HepG2 (cell line): ENCODE results near the gene DNAJB11. TPM values are rescaled to one million over a fixed set of nuclear protein-coding genes. Genes with fewer than 3 reads are reported as not detected.
A peak's percentile ranks its signal among the peaks of the same experiment; 100 is the strongest.

Experiments
- ARNT2 ChIP-seq: sonication (generic); formaldehyde crosslinking; IDR thresholded peaks from 2 replicates; pipeline ENCODE4 v1.8.0; 2022; ENCODE audit warnings: mild to moderate bottlenecking, low read depth, missing genetic modification reagents, moderate library complexity
- CBX5 ChIP-seq: sonication (generic); formaldehyde crosslinking; IDR thresholded peaks from 2 replicates; pipeline ENCODE4 v1.4.0; 2020; ENCODE audit warnings: missing genetic modification reagents, borderline replicate concordance
- ETV6 ChIP-seq: sonication (generic); formaldehyde crosslinking; conservative IDR thresholded peaks from 2 replicates; pipeline ENCODE4 v1.4.0; 2020; ENCODE audit warnings: missing genetic modification reagents
- FIP1L1 ChIP-seq: fragments of 200-400 bp; formaldehyde crosslinking; IDR thresholded peaks from 2 replicates; pipeline ENCODE4 v1.6.1; 2018; ENCODE audit warnings: low read depth, mild to moderate bottlenecking, low read length, moderate library complexity, borderline replicate concordance; ENCODE audit not compliant: insufficient read depth
- FOSL2 ChIP-seq: sonication (generic); formaldehyde crosslinking; IDR thresholded peaks from 2 replicates; pipeline ENCODE4 v1.4.0; 2020; ENCODE audit warnings: missing genetic modification reagents
- GRHL1 ChIP-seq: sonication (generic); formaldehyde crosslinking; conservative IDR thresholded peaks from 2 replicates; pipeline ENCODE4 v1.8.0; 2022; ENCODE audit warnings: missing genetic modification reagents
- IRF2 ChIP-seq: IDR thresholded peaks from 2 replicates; pipeline ENCODE4 v1.6.1; 2018; ENCODE audit warnings: missing genetic modification reagents, missing compliant biosample characterization
- MTF2 ChIP-seq: sonication (generic); formaldehyde crosslinking; IDR thresholded peaks from 2 replicates; pipeline ENCODE4 v1.5.0; 2020; ENCODE audit warnings: missing genetic modification reagents, borderline replicate concordance
- MXI1 ChIP-seq: IDR thresholded peaks from 3 replicates; pipeline ENCODE4 v1.6.1; 2012; ENCODE audit warnings: low read depth, low read length, inconsistent platforms, borderline replicate concordance
- MYNN ChIP-seq: sonication (generic); formaldehyde crosslinking; IDR thresholded peaks from 2 replicates; pipeline ENCODE4 v1.4.0; 2020; ENCODE audit warnings: mild to moderate bottlenecking, low read depth, missing genetic modification reagents
- NFRKB ChIP-seq: fragments of 450-650 bp; IDR thresholded peaks from 2 replicates; pipeline ENCODE4 v1.6.1; 2017
- POLR2A ChIP-seq, 2 experiments: IDR thresholded peaks; 2 replicates each; pipeline ENCODE4 v1.6.1; 2011; ENCODE audit warnings: low read depth in 2 of 2, low read length in 2 of 2, mild to moderate bottlenecking in 1 of 2, moderate library complexity in 1 of 2; ENCODE audit not compliant: insufficient read depth in 1 of 2
- POLR2AphosphoS5 ChIP-seq: IDR thresholded peaks from 2 replicates; pipeline ENCODE4 v1.6.1; 2012; ENCODE audit warnings: low read depth, low read length
- PPARG ChIP-seq: conservative IDR thresholded peaks from 2 replicates; pipeline ENCODE4 v1.6.1; 2016; ENCODE audit warnings: missing biosample characterization, missing genetic modification reagents
- RBAK ChIP-seq: sonication (generic); formaldehyde crosslinking; IDR thresholded peaks from 2 replicates; pipeline ENCODE4 v1.5.1; 2020; ENCODE audit warnings: mild to moderate bottlenecking, missing genetic modification reagents
- ZNF232 ChIP-seq: sonication (generic); formaldehyde crosslinking; IDR thresholded peaks from 2 replicates; pipeline ENCODE4 v1.4.0; 2020; ENCODE audit warnings: missing genetic modification reagents, borderline replicate concordance
- ZNF609 ChIP-seq: sonication (generic); formaldehyde crosslinking; IDR thresholded peaks from 2 replicates; pipeline ENCODE4 v1.4.0; 2020; ENCODE audit warnings: mild to moderate bottlenecking, missing genetic modification reagents, borderline replicate concordance
- ZNF724P ChIP-seq: sonication (generic); formaldehyde crosslinking; IDR thresholded peaks from 2 replicates; pipeline ENCODE4 v1.8.0; 2022; ENCODE audit warnings: missing genetic modification reagents, borderline replicate concordance
- polyA plus RNA-seq, 8 experiments: library from polyadenylated mRNA; depleted of rRNA in 3 of 8; stranded (reverse) in 7 of 8; unstranded in 1 of 8; fragments of >200 nt; fragmentation: Illumina TruSeq in 4 of 8; extraction: Trizol in 4 of 8; gene quantifications; 2 replicates each; pipeline versions ENCODE4 v1.2.1 to v1.2.3, GENCODE V29; 2011 to 2016; ENCODE audit warnings: low read depth in 4 of 8, missing spikeins in 1 of 8, mixed read lengths in 1 of 8; ENCODE audit not compliant: insufficient read depth in 1 of 8
- total RNA-seq, 5 experiments: library from RNA; depleted of rRNA; stranded (reverse); fragments of >200 nt; fragmentation: Illumina TruSeq; extraction: Trizol; gene quantifications; 2 replicates each; pipeline ENCODE4 v1.2.3, GENCODE V29; 2016; ENCODE audit warnings: low read depth in 1 of 5
- TF ChIP-seq, protein P1 (sequence below): sonication (generic); formaldehyde crosslinking; IDR thresholded peaks from 2 replicates; pipeline ENCODE4 v1.8.1; 2023; ENCODE audit warnings: mild to moderate bottlenecking, missing genetic modification reagents, borderline replicate concordance
- TF ChIP-seq, protein P2 (sequence below): sonication (generic); formaldehyde crosslinking; IDR thresholded peaks from 2 replicates; pipeline ENCODE4 v1.9.0; 2021; ENCODE audit warnings: missing genetic modification reagents, borderline replicate concordance

The DNAJB11 gene
- total and polyA plus RNA-seq, 2 of the 13 experiments (the other 11 are each of a cell fraction or from before 2014, with no cell fraction given) = 41.0 to 132 TPM

DNA sequence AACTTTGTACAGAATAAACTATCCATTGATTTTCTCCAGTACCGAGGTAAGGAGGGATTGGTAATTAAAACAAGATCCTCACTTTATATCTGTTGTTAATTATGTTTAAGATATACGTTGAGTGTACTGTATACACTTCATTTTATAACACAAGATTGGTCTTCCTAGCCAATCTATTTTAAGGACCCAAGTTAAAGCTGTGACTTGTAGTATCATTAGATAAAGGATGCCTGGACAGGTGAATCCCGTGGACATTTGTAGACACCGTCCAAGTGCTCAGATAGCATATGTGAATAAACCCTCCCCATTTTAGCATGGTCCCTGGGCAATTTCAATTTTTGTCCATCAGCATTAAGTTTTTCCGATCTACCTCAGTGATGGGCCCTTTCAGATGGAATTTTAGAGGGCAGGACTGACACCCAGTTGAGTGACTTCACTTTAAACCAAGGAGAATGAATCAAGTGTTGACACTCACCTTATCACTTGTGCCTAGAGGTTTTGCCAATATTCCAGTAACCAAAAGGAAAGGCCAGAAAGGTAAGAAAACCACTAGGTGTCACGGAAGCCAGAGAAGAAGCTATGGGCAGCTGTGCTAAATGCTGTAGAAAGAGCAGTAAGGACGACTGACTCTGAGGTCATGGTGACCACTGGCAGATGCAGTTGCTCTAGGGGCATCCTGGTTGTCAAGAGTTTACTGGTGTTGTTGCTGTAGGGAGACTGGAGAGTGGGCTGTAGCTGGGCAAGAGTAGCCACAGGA, 51.6 kb downstream of the DNAJB11 start (continued):
- TF ChIP-seq ZNF609 (no peak), RBAK (CRISPR knock-in tag) (no peak), POLR2AphosphoS5 (peak; percentile 85), FOSL2 (CRISPR knock-in tag) (peak; percentile 9; the same call in 1 of the 2 replicates), MTF2 (no peak), MYNN (CRISPR knock-in tag) (no peak), ETV6 (CRISPR knock-in tag) (no peak), GRHL1 (CRISPR knock-in tag) (no peak), NFRKB (no peak), IRF2 (CRISPR knock-in tag) (peak; percentile 47; the same call in 1 of the 2 replicates), FIP1L1 (peak; percentile 51; the same call in 1 of the 2 replicates), ZNF232 (peak; percentile 33; the same call in 1 of the 2 replicates), MXI1 (no peak), ARNT2 (CRISPR knock-in tag) (peak; percentile 47), ZNF724P (CRISPR knock-in tag) (peak; percentile 84; the same call in 1 of the 2 replicates), POLR2A (IDR thresholded peaks at IDR 0.05; ENCODE audit: insufficient read depth in 1 of 2, low read depth in 2 of 2, low read length in 2 of 2) (peak in 1 of 2 experiments; percentile 89), PPARG (0 out of 2 replicates have a peak, but pooled peaks have one; percentile 51), CBX5 (CRISPR knock-in tag) (no peak)
- TF ChIP-seq, protein P1, sequence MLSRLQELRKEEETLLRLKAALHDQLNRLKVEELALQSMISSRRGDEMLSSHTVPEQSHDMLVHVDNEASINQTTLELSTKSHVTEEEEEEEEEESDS = no peak
- TF ChIP-seq, protein P2, sequence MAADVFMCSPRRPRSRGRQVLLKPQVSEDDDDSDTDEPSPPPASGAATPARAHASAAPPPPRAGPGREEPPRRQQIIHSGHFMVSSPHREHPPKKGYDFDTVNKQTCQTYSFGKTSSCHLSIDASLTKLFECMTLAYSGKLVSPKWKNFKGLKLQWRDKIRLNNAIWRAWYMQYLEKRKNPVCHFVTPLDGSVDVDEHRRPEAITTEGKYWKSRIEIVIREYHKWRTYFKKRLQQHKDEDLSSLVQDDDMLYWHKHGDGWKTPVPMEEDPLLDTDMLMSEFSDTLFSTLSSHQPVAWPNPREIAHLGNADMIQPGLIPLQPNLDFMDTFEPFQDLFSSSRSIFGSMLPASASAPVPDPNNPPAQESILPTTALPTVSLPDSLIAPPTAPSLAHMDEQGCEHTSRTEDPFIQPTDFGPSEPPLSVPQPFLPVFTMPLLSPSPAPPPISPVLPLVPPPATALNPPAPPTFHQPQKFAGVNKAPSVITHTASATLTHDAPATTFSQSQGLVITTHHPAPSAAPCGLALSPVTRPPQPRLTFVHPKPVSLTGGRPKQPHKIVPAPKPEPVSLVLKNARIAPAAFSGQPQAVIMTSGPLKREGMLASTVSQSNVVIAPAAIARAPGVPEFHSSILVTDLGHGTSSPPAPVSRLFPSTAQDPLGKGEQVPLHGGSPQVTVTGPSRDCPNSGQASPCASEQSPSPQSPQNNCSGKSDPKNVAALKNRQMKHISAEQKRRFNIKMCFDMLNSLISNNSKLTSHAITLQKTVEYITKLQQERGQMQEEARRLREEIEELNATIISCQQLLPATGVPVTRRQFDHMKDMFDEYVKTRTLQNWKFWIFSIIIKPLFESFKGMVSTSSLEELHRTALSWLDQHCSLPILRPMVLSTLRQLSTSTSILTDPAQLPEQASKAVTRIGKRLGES = no peak
